Body of pancreas (tissue), 4 donors: ENCODE results near the gene MYL12B.

Source experiments
- CTCF ChIP-seq, 7 experiments: fragments of 450-650 bp in 4 of 7; fragments of 200-600 bp in 3 of 7; sonication (generic) in 3 of 7; IDR thresholded peaks; one replicate each; pipeline ENCODE4 v1.5.1; 2016 to 2019; ENCODE audit warnings: antibody characterized with exemption in 7 of 7
- POLR2A ChIP-seq, 3 donors: fragments of 450-650 bp; IDR thresholded peaks; one replicate each; pipeline ENCODE4 v1.6.1; 2016; ENCODE audit warnings: antibody characterized with exemption in 3 of 3, mild to moderate bottlenecking in 2 of 3

- TF ChIP-seq CTCF (IDR thresholded peaks at IDR 0.05) (no peak), POLR2A (IDR thresholded peaks at IDR 0.05) (no peak)
Observed at GRCh38 chr18:3283253-3283863, 21.4 kb downstream of the MYL12B start.
